Effector memory CD4-positive, alpha-beta T cell (primary cell): Measurements from ENCODE around the gene DISC1.

Source experiments
- DNase-seq, 3 donors: peaks; one replicate each; pipeline ENCODE4 v3.0.0-alpha.2; 2020
- H3K27ac ChIP-seq: 2 replicates; pipeline ENCODE4 v1.7.0; 2013; ENCODE audit warnings: mild to moderate bottlenecking, low read length, moderate library complexity; ENCODE audit not compliant: insufficient read depth, poor library complexity, severe bottlenecking
- H3K27me3 ChIP-seq: replicated peaks from 2 replicates; pipeline ENCODE4 v1.7.0; 2013; ENCODE audit warnings: mild to moderate bottlenecking, low read length; ENCODE audit not compliant: insufficient read depth, control insufficient read depth, poor library complexity, severe bottlenecking
- H3K36me3 ChIP-seq: 2 replicates; pipeline ENCODE4 v1.7.0; 2013; ENCODE audit warnings: mild to moderate bottlenecking, low read length, moderate library complexity; ENCODE audit not compliant: control insufficient read depth, insufficient read depth
- H3K4me1 ChIP-seq: 2 replicates; pipeline ENCODE4 v1.7.0; 2013; ENCODE audit warnings: low read length, mild to moderate bottlenecking; ENCODE audit not compliant: control insufficient read depth, insufficient read depth, poor library complexity, severe bottlenecking
- H3K4me3 ChIP-seq: 2 replicates; pipeline ENCODE4 v1.7.0; 2013; ENCODE audit warnings: low read length, low read depth, mild to moderate bottlenecking; ENCODE audit not compliant: insufficient read depth, poor library complexity, severe bottlenecking
- H3K9me3 ChIP-seq: 2 replicates; pipeline ENCODE4 v1.7.0; 2013; ENCODE audit warnings: mild to moderate bottlenecking, low read length, moderate library complexity; ENCODE audit not compliant: control insufficient read depth

Gene DISC1

DNA sequence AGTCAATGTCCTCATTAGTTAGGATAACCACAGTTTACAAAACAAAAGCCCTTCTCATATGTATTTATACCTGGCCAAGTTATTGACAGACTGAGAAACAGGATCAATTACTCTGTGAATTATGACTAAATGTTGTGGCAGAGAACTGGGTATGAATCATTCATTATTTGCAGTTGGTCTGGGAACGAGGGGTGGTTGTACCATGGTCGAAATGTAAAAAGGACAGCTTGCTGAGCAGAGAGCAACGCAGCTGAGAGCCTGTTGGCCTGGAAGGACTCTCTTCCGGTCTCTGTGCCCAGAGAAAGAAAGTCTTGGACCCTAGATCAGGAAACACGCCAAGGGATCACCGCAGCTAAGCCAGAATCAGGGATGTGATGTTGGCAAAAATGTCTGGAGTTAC lies 169.6 kb downstream of the DISC1 start:
- Histone ChIP-seq H3K27ac (no peak overlapping the region), H3K36me3 (peaks cover 6% of the 10 kb centered on the region), H3K27me3 (no peaks in the 10 kb centered on the region), H3K4me1 (no peaks in the 10 kb centered on the region), H3K9me3 (no peaks in the 10 kb centered on the region), H3K4me3 (no peak overlapping the region)
- no peak for DNase-seq

DNA sequence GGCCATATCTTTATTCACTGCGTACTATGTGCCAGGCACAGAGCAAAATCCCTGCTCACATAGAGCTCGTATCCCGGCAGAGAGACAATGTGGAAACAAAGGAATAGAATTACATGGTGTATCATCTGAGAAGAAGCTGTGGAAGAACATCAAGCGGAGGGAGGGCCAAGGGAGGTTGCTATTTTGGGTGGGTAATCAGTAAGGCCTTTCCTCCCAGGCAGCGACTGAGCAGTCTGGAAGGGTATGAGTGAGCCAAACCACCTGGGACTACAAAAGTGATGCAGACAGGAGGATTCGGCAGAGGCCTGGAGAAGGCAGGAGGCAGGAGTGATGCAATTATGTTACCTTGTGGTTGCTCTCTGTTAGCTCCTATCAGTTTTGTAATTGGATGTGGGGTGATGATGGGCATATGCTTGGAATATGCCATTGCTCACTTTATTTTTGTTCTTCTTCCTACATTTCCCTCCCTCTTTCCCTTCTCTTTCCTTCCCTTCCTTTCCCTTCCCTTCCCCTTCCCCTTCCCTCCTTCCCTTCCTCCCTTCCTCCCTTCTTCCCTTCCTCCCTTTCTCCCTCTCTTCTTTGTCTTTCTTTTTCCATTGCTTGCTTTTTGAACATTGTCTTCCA lies 172.9 kb downstream of the DISC1 start:
- no peaks in the 10 kb centered on the region for H3K4me1 ChIP-seq
- H3K27me3 ChIP-seq: no peaks in the 10 kb centered on the region
- H3K9me3 ChIP-seq: no peaks in the 10 kb centered on the region
- no peak overlapping the region for H3K27ac ChIP-seq
- no peak overlapping the region for H3K4me3 ChIP-seq
- DNase-seq: no peak
- peaks cover 15% of the 10 kb centered on the region for H3K36me3 ChIP-seq

DNA sequence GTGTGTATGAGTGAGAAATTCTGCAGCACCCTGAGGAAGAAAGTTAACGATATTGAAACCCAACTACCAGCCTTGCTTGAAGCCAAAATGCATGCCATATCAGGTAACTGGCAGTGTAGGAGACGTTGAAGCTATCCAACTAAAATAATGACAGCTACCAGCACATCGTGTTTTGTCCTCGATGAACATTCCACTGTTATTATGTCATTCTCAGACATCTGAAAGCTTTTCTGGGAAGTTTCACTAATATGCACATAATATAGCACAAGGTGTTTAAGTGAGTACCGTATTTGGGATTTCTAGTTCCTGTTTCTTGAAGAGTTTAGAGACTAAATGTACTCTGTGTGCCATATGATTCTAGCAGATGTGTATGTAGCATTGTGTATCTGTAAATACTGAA lies 173.5 kb downstream of the DISC1 start:
- DNase-seq: no peak
- H3K9me3 ChIP-seq: no peaks in the 10 kb centered on the region
- no peak overlapping the region for H3K27ac ChIP-seq
- no peaks in the 10 kb centered on the region for H3K27me3 ChIP-seq
- no peaks in the 10 kb centered on the region for H3K4me1 ChIP-seq
- H3K4me3 ChIP-seq: no peak overlapping the region
- H3K36me3 ChIP-seq: peaks cover 15% of the 10 kb centered on the region

DNA sequence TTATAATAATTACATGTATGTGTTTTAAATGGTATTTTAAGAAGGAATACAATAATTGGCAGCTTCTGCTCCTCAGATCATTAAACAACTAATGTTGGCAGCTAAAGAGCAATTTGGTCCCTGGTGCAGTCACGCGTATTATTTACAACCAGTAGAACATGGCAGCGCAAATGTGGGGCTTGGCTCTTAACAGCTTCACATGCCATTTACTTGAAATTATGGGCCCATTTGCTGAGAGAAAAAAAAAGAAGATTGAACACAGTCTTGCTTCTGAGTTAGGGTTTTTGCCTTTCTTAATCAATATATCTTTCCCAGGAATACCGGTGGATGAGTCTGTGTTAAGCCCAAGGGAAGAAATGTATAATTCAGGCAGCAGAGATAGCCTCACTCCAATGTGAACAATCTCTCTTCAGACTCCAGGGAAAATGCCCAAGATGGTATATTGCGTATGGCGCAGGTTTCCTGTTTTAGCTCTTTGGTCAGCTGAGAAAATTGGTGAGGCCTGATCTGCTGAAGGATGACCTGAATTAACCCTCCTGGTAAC lies 174.5 kb downstream of the DISC1 start:
- H3K27me3 ChIP-seq: no peaks in the 10 kb centered on the region
- H3K4me3 ChIP-seq: no peak overlapping the region
- no peak overlapping the region for H3K27ac ChIP-seq
- no peak for DNase-seq
- H3K9me3 ChIP-seq: no peaks in the 10 kb centered on the region
- H3K36me3 ChIP-seq: peaks cover 15% of the 10 kb centered on the region
- no peaks in the 10 kb centered on the region for H3K4me1 ChIP-seq

DNA sequence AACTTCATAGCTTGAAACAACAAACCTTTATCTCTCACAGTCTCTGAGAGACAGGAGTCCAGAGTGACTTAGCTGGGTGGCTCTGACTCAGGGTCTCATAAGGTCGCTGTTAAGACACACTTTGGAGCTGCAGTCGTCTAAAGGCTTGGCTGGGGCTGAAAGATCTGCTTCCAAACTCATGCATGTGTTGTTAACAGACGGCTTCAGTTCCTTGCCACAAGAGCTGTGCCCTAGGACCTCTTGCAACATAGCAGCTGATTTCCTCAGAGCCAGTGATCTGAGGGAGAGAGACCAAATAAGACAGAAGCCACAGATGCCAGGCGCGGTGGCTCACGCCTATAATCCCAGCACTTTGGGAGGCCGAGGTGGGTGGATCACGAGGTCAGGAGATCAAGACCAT lies 176.8 kb downstream of the DISC1 start:
- Histone ChIP-seq H3K27me3 (no peaks in the 10 kb centered on the region), H3K9me3 (no peaks in the 10 kb centered on the region), H3K36me3 (peaks cover 21% of the 10 kb centered on the region), H3K27ac (no peak overlapping the region), H3K4me1 (no peaks in the 10 kb centered on the region), H3K4me3 (no peak overlapping the region)
- no peak for DNase-seq

DNA sequence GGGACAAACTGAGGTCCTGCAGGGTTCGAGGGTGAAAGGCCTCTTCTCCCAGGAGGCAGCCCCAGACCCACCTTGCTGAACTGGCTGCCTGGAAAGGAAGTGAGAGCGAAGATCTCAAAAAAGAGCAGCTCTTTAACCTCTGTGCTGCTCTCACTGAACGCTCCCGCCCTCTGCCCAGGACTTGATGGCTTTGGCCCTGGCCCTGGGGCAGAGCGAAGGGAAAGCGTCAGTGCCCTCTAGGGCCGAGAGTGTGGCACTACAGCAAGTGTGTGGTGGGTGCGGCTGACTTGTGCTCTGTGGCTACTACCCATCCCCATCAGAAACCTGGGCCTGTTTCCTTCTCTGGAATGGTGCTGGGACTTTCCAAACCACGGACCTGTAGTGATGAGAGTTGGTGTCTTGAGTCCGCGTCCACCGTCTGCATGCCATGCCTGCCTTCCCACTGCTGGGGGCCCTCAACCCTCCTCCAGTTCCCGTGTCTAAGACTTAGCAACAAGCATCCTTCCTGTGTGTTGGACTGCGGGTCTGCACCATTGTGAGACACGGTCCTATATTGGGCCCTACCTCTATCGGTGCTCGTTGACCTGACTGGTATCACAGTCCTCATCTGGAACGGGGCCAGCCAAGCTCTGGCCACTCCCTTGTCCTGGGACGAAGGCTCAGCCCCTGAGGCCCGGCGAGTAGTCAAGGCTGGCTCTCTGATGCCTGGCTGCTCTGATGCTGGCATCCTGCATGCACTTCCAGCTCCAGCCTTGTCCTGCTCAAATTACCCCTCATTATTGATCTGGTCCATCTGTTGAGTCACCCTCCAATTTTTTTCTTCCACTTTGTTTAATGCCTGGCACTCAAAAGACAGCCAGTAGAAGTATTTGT lies 180.3 kb downstream of the DISC1 start:
- no peak overlapping the region for H3K27ac ChIP-seq
- H3K4me3 ChIP-seq: no peak overlapping the region
- H3K27me3 ChIP-seq: no peaks in the 10 kb centered on the region
- H3K36me3 ChIP-seq: peaks cover 16% of the 10 kb centered on the region
- no peaks in the 10 kb centered on the region for H3K9me3 ChIP-seq
- H3K4me1 ChIP-seq: no peaks in the 10 kb centered on the region
- no peak for DNase-seq

DNA sequence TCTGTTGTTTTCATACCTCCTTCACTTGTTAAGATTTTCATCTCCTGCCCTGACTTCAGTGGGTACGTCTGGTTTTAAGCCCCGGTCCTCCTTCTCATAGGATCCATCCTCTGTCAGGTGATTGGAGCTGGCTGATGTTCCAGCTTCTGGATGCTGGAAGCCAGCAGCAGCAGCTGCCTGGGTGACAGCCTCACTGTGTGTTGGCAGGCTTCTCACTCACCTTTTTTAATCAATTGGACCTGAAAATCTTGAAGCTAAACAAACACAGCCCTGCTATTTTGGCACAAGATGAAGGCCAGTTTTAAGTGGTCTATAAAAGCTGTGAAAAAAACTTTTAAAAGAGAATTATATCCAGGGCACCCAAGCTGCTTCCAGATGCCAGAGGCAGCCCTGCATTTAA lies 181.0 kb downstream of the DISC1 start:
- no peak for DNase-seq
- Histone ChIP-seq H3K4me1 (no peaks in the 10 kb centered on the region), H3K4me3 (no peak overlapping the region), H3K36me3 (peaks cover 10% of the 10 kb centered on the region), H3K27ac (no peak overlapping the region), H3K27me3 (no peaks in the 10 kb centered on the region), H3K9me3 (no peaks in the 10 kb centered on the region)

DNA sequence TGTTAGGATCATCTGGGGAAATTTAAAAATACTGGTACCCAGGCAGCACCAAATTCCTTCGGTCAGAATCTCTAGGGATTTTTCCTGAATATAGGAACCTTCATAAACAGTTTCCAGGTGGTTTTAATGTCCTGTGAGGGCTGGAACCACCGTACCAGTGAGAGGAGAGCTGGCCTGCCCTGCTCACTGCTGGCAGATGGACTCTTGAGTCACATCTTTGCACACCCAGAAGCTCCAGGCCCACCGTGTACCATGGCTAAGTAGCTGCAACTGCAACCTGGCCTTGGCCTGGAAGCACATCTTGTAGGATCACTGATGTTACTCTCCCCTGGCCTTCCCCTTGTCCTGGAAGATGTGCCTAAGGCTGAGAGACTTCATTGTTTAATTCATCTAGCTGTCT lies 181.5 kb downstream of the DISC1 start:
- no peak overlapping the region for H3K27ac ChIP-seq
- H3K4me3 ChIP-seq: no peak overlapping the region
- DNase-seq: no peak
- no peaks in the 10 kb centered on the region for H3K27me3 ChIP-seq
- no peaks in the 10 kb centered on the region for H3K9me3 ChIP-seq
- H3K36me3 ChIP-seq: peaks cover 10% of the 10 kb centered on the region
- no peaks in the 10 kb centered on the region for H3K4me1 ChIP-seq

DNA sequence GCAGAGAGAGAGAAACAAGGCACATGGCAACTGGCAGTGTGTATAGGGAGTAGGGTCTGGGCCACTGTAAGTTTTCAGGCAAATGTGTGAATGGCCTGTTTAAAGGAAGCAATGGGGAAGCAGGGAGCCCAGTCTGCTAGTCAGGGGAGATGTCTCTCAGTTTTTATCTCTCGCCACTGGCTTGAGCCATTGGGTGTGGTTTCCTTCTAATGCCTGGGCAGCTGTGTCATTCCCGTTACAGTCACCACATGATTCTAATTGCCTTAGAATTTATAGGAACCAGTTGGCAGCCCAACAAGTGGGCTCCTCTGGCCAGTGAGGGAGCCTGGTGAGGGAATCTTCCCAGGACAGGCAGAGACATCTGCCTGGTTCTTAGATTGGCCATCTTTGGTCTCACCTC lies 182.4 kb downstream of the DISC1 start:
- no peak overlapping the region for H3K4me3 ChIP-seq
- H3K36me3 ChIP-seq: peaks cover 8% of the 10 kb centered on the region
- no peak overlapping the region for H3K27ac ChIP-seq
- DNase-seq: no peak
- H3K9me3 ChIP-seq: no peaks in the 10 kb centered on the region
- no peaks in the 10 kb centered on the region for H3K4me1 ChIP-seq
- no peaks in the 10 kb centered on the region for H3K27me3 ChIP-seq

DNA sequence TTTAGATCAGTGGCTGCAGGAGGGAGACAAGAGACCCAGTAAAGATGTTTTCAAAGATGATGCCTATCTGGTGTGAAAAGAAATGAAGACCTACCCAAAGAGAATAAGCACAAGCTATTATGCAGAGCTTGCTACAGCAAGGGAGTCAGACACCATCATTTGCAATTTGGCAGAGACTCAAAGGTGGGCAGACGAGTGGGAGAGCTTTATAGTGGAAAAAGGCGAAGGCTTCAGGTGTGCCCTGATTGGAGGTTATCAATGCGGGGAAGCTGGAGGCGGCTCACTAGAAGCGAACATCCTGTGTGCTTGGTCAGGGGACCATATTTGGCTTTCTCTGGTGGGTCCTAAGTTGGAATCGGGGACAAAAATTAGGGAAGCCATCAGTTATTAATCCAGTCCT lies 183.8 kb downstream of the DISC1 start:
- Histone ChIP-seq H3K27ac (no peak overlapping the region), H3K36me3 (peaks cover 7% of the 10 kb centered on the region), H3K4me1 (no peaks in the 10 kb centered on the region), H3K4me3 (no peak overlapping the region), H3K27me3 (no peaks in the 10 kb centered on the region), H3K9me3 (no peaks in the 10 kb centered on the region)
- DNase-seq: no peak
